Raji (cell line): ENCODE data around the gene METRN.
A peak's percentile ranks its signal among the peaks of the same experiment; 100 is the strongest.

Experiments used
- POLR2A ChIP-seq: IDR thresholded peaks from 2 replicates; pipeline ENCODE4 v1.6.1; 2011; ENCODE audit warnings: low read depth, low read length, control low read depth; ENCODE audit not compliant: insufficient read depth

METRN gene

GRCh38 chr16:710500-711075, 4.3 kb upstream of the METRN start:
- TF ChIP-seq POLR2A = no peak

DNA sequence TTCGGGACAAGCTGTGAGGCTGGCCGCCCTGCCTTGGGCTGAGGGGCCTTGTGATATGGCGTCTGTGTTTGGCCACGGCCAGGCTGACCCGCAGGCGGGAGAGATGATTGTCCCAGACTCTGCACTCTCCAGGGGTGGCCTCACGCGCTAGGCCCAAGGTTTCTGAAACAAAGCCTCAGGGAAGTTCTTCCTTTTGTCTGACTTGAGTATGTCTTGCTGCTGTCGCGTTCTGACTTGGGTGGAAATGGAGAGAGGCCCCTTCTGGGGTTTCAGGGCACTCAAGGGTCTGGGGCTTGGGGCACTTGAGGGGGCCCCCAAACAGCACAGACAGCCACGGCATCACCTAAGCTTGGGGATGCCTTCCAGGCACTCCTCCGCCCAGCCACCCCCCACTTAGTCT, 3.8 kb upstream of the METRN start:
- no peak for TF ChIP-seq POLR2A

GRCh38 chr16:711548-712320, 3.2 kb upstream of the METRN start:
- no peak; the same call in 1 of the 2 replicates for TF ChIP-seq POLR2A

- TF ChIP-seq POLR2A = no peak; the same call in 1 of the 2 replicates
Measured at GRCh38 chr16:714079-714478, 839 bp upstream of the METRN start.

- peak; percentile 35; the same call in 1 of the 2 replicates for TF ChIP-seq POLR2A
Measured at GRCh38 chr16:715477-716199, 720 bp downstream of the METRN start.

DNA sequence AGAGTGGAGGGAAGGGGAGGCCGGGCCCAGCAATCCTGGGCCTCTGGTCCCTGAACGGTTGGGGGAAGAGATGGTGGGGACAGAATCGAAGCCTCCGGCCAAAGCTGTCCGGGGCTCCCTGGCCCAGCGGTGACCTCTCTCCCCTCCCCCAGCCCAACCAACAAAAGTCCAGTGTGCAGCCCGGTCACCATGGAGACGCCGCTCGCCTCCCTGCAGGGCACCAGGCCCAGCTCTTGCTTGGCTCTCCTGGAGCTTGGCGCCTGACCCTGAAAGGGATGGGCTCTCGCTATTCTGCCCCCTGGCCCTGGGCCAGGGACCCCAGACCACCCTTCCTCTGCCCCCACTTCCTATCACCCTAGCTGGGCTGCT, 1.3 kb downstream of the METRN start:
- no peak for TF ChIP-seq POLR2A

DNA sequence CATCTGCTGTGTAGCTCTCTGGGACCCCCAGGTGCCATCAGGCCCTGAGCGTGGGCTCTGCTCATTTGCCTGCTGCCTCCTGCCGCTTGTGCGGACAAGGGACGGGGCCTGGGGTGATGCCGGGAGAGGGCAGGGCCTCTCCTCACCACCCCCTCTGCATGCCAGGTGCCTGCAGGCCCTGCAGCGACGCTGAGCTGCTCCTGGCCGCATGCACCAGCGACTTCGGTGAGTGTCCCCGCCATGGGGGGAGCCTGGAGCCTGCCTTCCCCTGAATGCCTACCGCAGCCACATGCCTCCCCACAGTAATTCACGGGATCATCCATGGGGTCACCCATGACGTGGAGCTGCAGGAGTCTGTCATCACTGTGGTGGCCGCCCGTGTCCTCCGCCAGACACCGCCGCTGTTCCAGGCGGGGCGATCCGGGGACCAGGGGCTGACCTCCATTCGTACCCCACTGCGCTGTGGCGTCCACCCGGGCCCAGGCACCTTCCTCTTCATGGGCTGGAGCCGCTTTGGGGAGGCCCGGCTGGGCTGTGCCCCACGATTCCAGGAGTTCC, 1.9 kb downstream of the METRN start:
- no peak; the same call in 1 of the 2 replicates for TF ChIP-seq POLR2A

DNA sequence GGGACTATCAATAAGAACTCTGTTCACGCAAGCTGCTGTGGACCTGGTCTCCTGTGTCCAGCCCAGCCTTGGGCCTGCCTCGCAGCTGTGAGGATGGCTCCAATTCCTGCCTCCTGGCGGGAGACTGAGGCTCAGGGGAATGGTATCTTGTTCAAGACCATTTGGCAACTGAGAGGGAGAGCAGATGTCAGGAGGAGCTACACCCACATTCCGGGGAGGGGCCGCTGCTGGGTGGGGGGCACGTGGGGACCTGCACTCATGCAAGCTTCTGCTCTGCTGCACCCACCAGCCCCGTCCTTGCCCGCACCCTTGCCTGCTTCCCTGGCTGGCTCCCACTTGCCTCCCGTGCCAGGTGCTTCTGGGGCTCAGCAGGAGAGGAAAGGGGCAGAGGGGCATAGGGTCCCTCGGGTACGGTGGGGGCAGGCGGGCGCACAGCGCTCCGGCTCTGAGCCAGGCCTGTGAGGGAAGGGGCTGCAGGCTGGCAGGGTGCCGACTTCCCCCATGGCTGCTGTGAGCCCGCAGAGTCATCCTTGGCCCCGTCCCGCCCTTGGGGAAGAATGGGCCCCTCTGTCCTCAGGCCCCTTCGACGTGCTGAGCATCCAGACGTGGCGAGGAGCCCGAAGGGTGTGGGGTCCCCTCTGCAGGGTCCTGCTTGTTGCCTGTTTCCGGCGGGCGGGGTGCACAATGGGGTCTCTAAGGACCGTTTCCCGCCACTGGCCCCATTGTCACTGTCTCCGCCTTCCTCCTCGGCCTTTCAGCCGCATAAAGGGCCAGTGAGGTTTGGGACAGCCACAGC, 2.7 kb downstream of the METRN start:
- TF ChIP-seq POLR2A = no peak; the same call in none of the 2 replicates

GRCh38 chr16:718389-718788, 3.5 kb downstream of the METRN start:
- peak; percentile 44; the same call in 1 of the 2 replicates for TF ChIP-seq POLR2A

DNA sequence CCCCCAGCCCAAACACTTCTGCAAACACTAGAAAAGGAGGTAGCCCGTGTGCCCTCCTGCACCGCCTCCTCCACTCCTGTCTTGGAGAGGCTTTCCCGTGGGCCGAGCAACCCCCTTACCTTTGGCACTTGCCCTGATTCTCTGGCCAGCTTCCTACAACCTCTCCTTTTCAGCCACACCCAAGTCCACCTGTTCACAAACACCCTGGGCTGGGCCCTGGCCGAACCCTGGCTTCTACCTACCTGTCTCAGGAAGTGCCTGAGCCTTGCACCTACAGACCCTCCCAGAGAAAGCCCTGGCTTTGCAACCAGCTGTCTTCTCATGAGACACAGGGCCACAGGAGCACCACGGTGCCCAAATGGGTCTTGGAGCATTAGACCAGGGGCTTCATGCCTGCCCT, 4.0 kb downstream of the METRN start:
- 0 out of 2 replicates have a peak, but pooled peaks have one; percentile 34 for TF ChIP-seq POLR2A

- TF ChIP-seq POLR2A = peak; percentile 61
Measured at GRCh38 chr16:719815-720446, 5.0 kb downstream of the METRN start.

GRCh38 chr16:720447-720989, 5.6 kb downstream of the METRN start:
- TF ChIP-seq POLR2A = no peak; the same call in 1 of the 2 replicates

DNA sequence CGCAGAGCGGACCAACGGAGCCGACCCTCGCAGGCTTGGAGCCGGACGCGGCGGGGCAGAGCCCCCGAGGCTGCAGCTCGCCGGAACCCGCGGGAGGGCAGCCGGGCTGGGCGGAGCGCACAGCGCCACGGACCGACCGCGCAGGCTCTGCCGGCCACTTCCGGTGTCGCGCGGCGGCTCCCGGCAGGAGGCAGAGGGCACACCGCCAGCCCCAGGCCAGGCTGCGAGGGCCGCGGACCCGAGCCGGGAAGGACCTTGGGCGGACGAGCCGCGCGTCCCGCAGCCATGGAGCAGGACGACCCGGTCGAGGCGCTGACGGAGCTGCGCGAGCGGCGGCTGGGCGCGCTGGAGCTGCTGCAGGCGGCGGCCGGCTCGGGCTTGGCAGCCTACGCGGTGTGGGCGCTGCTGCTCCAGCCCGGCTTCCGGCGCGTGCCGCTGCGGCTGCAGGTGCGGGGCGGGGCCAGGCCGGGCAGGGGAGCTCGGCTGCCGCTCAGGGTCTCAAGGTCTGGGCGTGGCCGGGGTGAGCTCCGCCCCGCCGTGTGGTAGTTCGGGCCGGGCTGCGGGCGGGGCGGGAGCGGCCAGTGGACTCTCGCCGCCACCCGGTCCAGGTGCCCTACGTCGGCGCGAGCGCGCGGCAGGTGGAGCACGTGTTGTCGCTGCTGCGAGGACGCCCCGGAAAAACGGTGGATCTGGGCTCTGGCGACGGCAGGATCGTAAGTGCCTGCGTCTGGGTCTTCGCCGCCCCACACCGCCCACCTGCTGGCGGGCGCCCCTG, 6.3 kb downstream of the METRN start, which contains the start of gene ANTKMT:
Gene ANTKMT (plus strand): TSS at position 157 of the 775 bp plus-strand sequence. CDS start 129 bp downstream, at position 286.
- TF ChIP-seq POLR2A = peak; percentile 98

DNA sequence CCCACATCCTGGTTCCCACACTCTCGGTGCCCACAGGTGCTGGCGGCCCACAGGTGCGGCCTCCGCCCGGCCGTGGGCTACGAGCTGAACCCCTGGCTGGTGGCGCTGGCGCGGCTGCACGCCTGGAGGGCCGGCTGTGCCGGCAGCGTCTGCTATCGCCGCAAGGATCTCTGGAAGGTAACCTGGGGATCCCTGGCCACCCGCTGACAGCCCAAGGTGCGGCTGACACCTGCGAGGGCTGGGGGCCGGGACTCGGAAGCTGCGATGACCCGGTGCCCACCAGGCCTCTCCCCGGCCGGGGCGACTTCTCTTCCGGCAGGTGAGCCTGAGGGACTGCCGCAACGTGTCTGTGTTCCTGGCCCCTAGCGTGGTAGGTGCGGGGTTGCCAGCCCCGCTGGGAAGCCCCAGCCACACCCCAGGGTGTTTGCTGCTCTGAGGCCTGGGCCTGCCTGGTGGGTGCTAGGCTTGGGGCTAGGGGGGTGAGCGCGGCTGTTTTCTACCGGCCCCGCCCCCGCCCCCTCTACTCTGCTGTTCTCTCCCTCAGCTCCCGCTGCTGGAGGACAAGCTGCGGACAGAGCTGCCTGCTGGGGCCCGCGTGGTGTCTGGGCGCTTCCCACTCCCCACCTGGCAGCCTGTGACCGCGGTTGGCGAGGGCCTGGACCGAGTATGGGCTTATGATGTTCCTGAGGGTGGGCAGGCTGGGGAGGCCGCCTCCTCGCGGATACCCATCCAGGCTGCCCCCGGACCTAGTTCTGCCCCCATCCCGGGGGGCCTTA, 7.0 kb downstream of the METRN start:
- TF ChIP-seq POLR2A = no peak
